Hypothalamus (tissue), 51 donors: Measurements from ENCODE around the gene TIA1.
"Not testable (repeated sequence)": the region's sequence is repeated elsewhere in the genome, so short reads cannot be mapped to it uniquely, and the experiment has no call there.

ENCODE experiments used
- DNase-seq, 51 donors: peaks; one replicate each; lab custom pipeline; 2025; lab: John Stamatoyannopoulos, UW

TIA1 gene

GRCh38 chr2:70248181-70248847 lies at the start of gene TIA1:
TSS of gene TIA1 (minus strand) at chr2:70248628. CDS start at chr2:70248430, 198 bp downstream.
- DNase-seq: peak; percentile 76 to 98 (median 91)

- DNase-seq: not testable (repeated sequence)
These were observed 49.4 kb upstream of the TIA1 start for GRCh38 chr2:70297828-70298227.

GRCh38 chr2:70283500-70284191 lies 35.2 kb upstream of the TIA1 start:
- no peak for DNase-seq

- no peak for DNase-seq
These were observed 34.0 kb upstream of the TIA1 start for GRCh38 chr2:70282439-70282838.

GRCh38 chr2:70280242-70280798 lies 31.9 kb upstream of the TIA1 start:
- DNase-seq: no peak

- no peak for DNase-seq
These were observed 21.9 kb upstream of the TIA1 start for GRCh38 chr2:70270323-70270722.

- DNase-seq: not testable (repeated sequence)
These were observed 21.2 kb upstream of the TIA1 start for GRCh38 chr2:70269422-70270302.

- not testable (repeated sequence) for DNase-seq
These were observed 18.5 kb upstream of the TIA1 start for GRCh38 chr2:70266925-70267324.

- DNase-seq: no peak
These were observed 13.1 kb upstream of the TIA1 start for GRCh38 chr2:70261501-70261900.

GRCh38 chr2:70258532-70258875 lies 10.1 kb upstream of the TIA1 start:
- DNase-seq: peak in 31 of 51 donors; percentile 6 to 67 (median 40)

- DNase-seq: no peak
These were observed 7.3 kb upstream of the TIA1 start for GRCh38 chr2:70255637-70256314.

- DNase-seq: no peak
These were observed 2.0 kb upstream of the TIA1 start for GRCh38 chr2:70250434-70250833.

- peak in 1 of 51 donors; percentile 39 for DNase-seq
These were observed 856 bp downstream of the TIA1 start for GRCh38 chr2:70247364-70248180.

GRCh38 chr2:70243806-70244584 lies 4.4 kb downstream of the TIA1 start:
- DNase-seq: no peak

GRCh38 chr2:70242552-70242951 lies 5.9 kb downstream of the TIA1 start:
- no peak for DNase-seq

GRCh38 chr2:70241340-70241739 lies 7.1 kb downstream of the TIA1 start:
- DNase-seq: no peak

- no peak for DNase-seq
These were observed 7.8 kb downstream of the TIA1 start for GRCh38 chr2:70240599-70240998.

- DNase-seq: no peak
These were observed 14.5 kb downstream of the TIA1 start for GRCh38 chr2:70233926-70234325.

- DNase-seq: no peak
These were observed 21.6 kb downstream of the TIA1 start for GRCh38 chr2:70226781-70227180.
